Measurements from ENCODE around the gene CRHR2. TPM values are rescaled to one million over a fixed set of nuclear protein-coding genes. Genes with fewer than 3 reads are reported as not detected.

The CRHR2 gene
- total RNA-seq: not detected in 2 replicates

GRCh38 chr7:30682212-30683083 is at the start of gene CRHR2:
Gene CRHR2, minus strand, starts transcription at chr7:30682456. Its CDS starts 176 bp downstream, at chr7:30682280.

Other genes starting within 250 kb of the CRHR2 start
- 5.5 and 6.3 TPM in 2 replicates for gene NOD1, start 203.7 kb downstream of the CRHR2 start, total RNA-seq
- 49.2 and 80.0 TPM in 2 replicates for gene GGCT, start 177.6 kb downstream of the CRHR2 start, total RNA-seq
- 213 and 233 TPM in 2 replicates for gene GARS1, start 87.6 kb downstream of the CRHR2 start, total RNA-seq
- gene INMT, start 69.7 kb upstream of the CRHR2 start, total RNA-seq: not detected in 2 replicates
- gene MINDY4, start 89.0 kb upstream of the CRHR2 start, total RNA-seq: 1.5 and 2.1 TPM in 2 replicates
- not detected in 2 replicates for gene AQP1, start 229.4 kb upstream of the CRHR2 start, total RNA-seq